Measurements from ENCODE around the gene RPL29.

The RPL29 gene

GRCh38 chr3:51983578-51984268 is 12.0 kb downstream of the RPL29 start:
- Histone ChIP-seq H3K36me3 (ENCODE audit: control insufficient read depth, insufficient read depth, low read length) (no peaks in the 10 kb centered on the region), H3K27ac (ENCODE audit: insufficient read depth, low read depth, low read length, poor library complexity, severe bottlenecking) (peak overlapping the region; percentile 58), H3K4me1 (ENCODE audit: control insufficient read depth, insufficient read depth, low read length) (peaks cover 15% of the 10 kb centered on the region), H3K27me3 (ENCODE audit: control insufficient read depth, insufficient read depth, low read length, poor library complexity, severe bottlenecking) (no peaks in the 10 kb centered on the region), H3K9me3 (ENCODE audit: control insufficient read depth, low read length) (no peaks in the 10 kb centered on the region), H3K4me3 (ENCODE audit: insufficient read depth, low read depth, low read length) (peak overlapping the region; percentile 37)
- 78 to 79% methylated on average over 21 to 22 of the region's 22 CpGs for WGBS, 2 experiments

GRCh38 chr3:51982838-51983577 is 12.7 kb downstream of the RPL29 start, which contains the start of gene ACY1:
Gene ACY1, plus strand, starts transcription at chr3:51983535. Its CDS starts 530 bp downstream, at chr3:51984065.
- peaks cover 15% of the 10 kb centered on the region for H3K4me1 ChIP-seq (ENCODE audit: control insufficient read depth, insufficient read depth, low read length)
- H3K4me3 ChIP-seq (ENCODE audit: insufficient read depth, low read depth, low read length) = peak within 1 kb of the TSS; percentile 37
- no peaks in the 10 kb centered on the region for H3K27me3 ChIP-seq (ENCODE audit: control insufficient read depth, insufficient read depth, low read length, poor library complexity, severe bottlenecking)
- H3K36me3 ChIP-seq (ENCODE audit: control insufficient read depth, insufficient read depth, low read length) = no peaks in the 10 kb centered on the region
- peak within 1 kb of the TSS; percentile 78 for H3K27ac ChIP-seq (ENCODE audit: insufficient read depth, low read depth, low read length, poor library complexity, severe bottlenecking)
- 1% methylated on average over 68 of the region's 68 CpGs for WGBS, 2 experiments
- no peaks in the 10 kb centered on the region for H3K9me3 ChIP-seq (ENCODE audit: control insufficient read depth, low read length)

- H3K27ac ChIP-seq (ENCODE audit: insufficient read depth, low read depth, low read length, poor library complexity, severe bottlenecking) = peak overlapping the region; percentile 78
- H3K9me3 ChIP-seq (ENCODE audit: control insufficient read depth, low read length) = no peaks in the 10 kb centered on the region
- H3K4me3 ChIP-seq (ENCODE audit: insufficient read depth, low read depth, low read length) = peak overlapping the region; percentile 37
- H3K27me3 ChIP-seq (ENCODE audit: control insufficient read depth, insufficient read depth, low read length, poor library complexity, severe bottlenecking) = no peaks in the 10 kb centered on the region
- H3K4me1 ChIP-seq (ENCODE audit: control insufficient read depth, insufficient read depth, low read length) = peaks cover 15% of the 10 kb centered on the region
- no peaks in the 10 kb centered on the region for H3K36me3 ChIP-seq (ENCODE audit: control insufficient read depth, insufficient read depth, low read length)
- 10 to 15% methylated on average over 4 of the region's 4 CpGs for WGBS, 2 experiments
These were observed 13.3 kb downstream of the RPL29 start for GRCh38 chr3:51982352-51982837.

- Histone ChIP-seq H3K9me3 (ENCODE audit: control insufficient read depth, low read length) (no peaks in the 10 kb centered on the region), H3K27me3 (ENCODE audit: control insufficient read depth, insufficient read depth, low read length, poor library complexity, severe bottlenecking) (peaks cover 10% of the 10 kb centered on the region), H3K4me1 (ENCODE audit: control insufficient read depth, insufficient read depth, low read length) (peaks cover 25% of the 10 kb centered on the region), H3K36me3 (ENCODE audit: control insufficient read depth, insufficient read depth, low read length) (no peaks in the 10 kb centered on the region), H3K4me3 (ENCODE audit: insufficient read depth, low read depth, low read length) (no peak overlapping the region), H3K27ac (ENCODE audit: insufficient read depth, low read depth, low read length, poor library complexity, severe bottlenecking) (no peak overlapping the region)
- WGBS, 2 experiments = 95 to 96% methylated on average over 10 of the region's 10 CpGs
These were observed 15.4 kb downstream of the RPL29 start for GRCh38 chr3:51980253-51980652.

- peaks cover 23% of the 10 kb centered on the region for H3K27me3 ChIP-seq (ENCODE audit: control insufficient read depth, insufficient read depth, low read length, poor library complexity, severe bottlenecking)
- H3K4me3 ChIP-seq (ENCODE audit: insufficient read depth, low read depth, low read length) = no peak overlapping the region
- 78 to 84% methylated on average over 4 of the region's 4 CpGs for WGBS, 2 experiments
- H3K4me1 ChIP-seq (ENCODE audit: control insufficient read depth, insufficient read depth, low read length) = peaks cover 26% of the 10 kb centered on the region
- H3K36me3 ChIP-seq (ENCODE audit: control insufficient read depth, insufficient read depth, low read length) = no peaks in the 10 kb centered on the region
- no peak overlapping the region for H3K27ac ChIP-seq (ENCODE audit: insufficient read depth, low read depth, low read length, poor library complexity, severe bottlenecking)
- H3K9me3 ChIP-seq (ENCODE audit: control insufficient read depth, low read length) = no peaks in the 10 kb centered on the region
These were observed 17.6 kb downstream of the RPL29 start for GRCh38 chr3:51978143-51978502.

- no peak overlapping the region for H3K4me3 ChIP-seq (ENCODE audit: insufficient read depth, low read depth, low read length)
- peaks cover 23% of the 10 kb centered on the region for H3K27me3 ChIP-seq (ENCODE audit: control insufficient read depth, insufficient read depth, low read length, poor library complexity, severe bottlenecking)
- H3K27ac ChIP-seq (ENCODE audit: insufficient read depth, low read depth, low read length, poor library complexity, severe bottlenecking) = no peak overlapping the region
- 92 to 94% methylated on average over 9 of the region's 9 CpGs for WGBS, 2 experiments
- H3K36me3 ChIP-seq (ENCODE audit: control insufficient read depth, insufficient read depth, low read length) = no peaks in the 10 kb centered on the region
- peaks cover 24% of the 10 kb centered on the region for H3K4me1 ChIP-seq (ENCODE audit: control insufficient read depth, insufficient read depth, low read length)
- no peaks in the 10 kb centered on the region for H3K9me3 ChIP-seq (ENCODE audit: control insufficient read depth, low read length)
These were observed 18.1 kb downstream of the RPL29 start for GRCh38 chr3:51977446-51978142.

- Histone ChIP-seq H3K27ac (ENCODE audit: insufficient read depth, low read depth, low read length, poor library complexity, severe bottlenecking) (no peak overlapping the region), H3K9me3 (ENCODE audit: control insufficient read depth, low read length) (no peaks in the 10 kb centered on the region), H3K4me3 (ENCODE audit: insufficient read depth, low read depth, low read length) (peak overlapping the region; percentile 57), H3K36me3 (ENCODE audit: control insufficient read depth, insufficient read depth, low read length) (no peaks in the 10 kb centered on the region), H3K4me1 (ENCODE audit: control insufficient read depth, insufficient read depth, low read length) (peaks cover 20% of the 10 kb centered on the region), H3K27me3 (ENCODE audit: control insufficient read depth, insufficient read depth, low read length, poor library complexity, severe bottlenecking) (peaks cover 23% of the 10 kb centered on the region)
- WGBS, 2 experiments = 49 to 50% methylated on average over 46 of the region's 46 CpGs
These were observed 19.7 kb downstream of the RPL29 start for GRCh38 chr3:51975852-51976549.

- Histone ChIP-seq H3K4me1 (ENCODE audit: control insufficient read depth, insufficient read depth, low read length) (peaks cover 24% of the 10 kb centered on the region), H3K27ac (ENCODE audit: insufficient read depth, low read depth, low read length, poor library complexity, severe bottlenecking) (no peak within 1 kb of the TSS), H3K9me3 (ENCODE audit: control insufficient read depth, low read length) (no peaks in the 10 kb centered on the region), H3K4me3 (ENCODE audit: insufficient read depth, low read depth, low read length) (peak within 1 kb of the TSS; percentile 57), H3K36me3 (ENCODE audit: control insufficient read depth, insufficient read depth, low read length) (no peaks in the 10 kb centered on the region), H3K27me3 (ENCODE audit: control insufficient read depth, insufficient read depth, low read length, poor library complexity, severe bottlenecking) (peaks cover 23% of the 10 kb centered on the region)
- 5 to 6% methylated on average over 63 of the region's 63 CpGs for WGBS, 2 experiments
These were observed 20.5 kb downstream of the RPL29 start, which contains the start of gene ABHD14A for GRCh38 chr3:51974963-51975851. Gene ABHD14A, plus strand, starts transcription at chr3:51975064. Its CDS starts 72 bp downstream, at chr3:51975136.
